GM18508 (cell line): ENCODE results near the gene ECEL1.
"Not testable (repeated sequence)": the region's sequence is repeated elsewhere in the genome, so short reads cannot be mapped to it uniquely, and the experiment has no call there.

ENCODE experiments used
- ATAC-seq: cut with Tn5 transposase; IDR thresholded peaks from one replicate; pipeline ENCODE4 v1.9.1; 2021; ENCODE audit warnings: moderate number of reproducible peaks; ENCODE audit not compliant: insufficient read depth, unreplicated experiment

ECEL1 gene

GRCh38 chr2:232444409-232445148 is 43.1 kb downstream of the ECEL1 start:
- no peak for ATAC-seq

GRCh38 chr2:232443669-232444408 is 43.8 kb downstream of the ECEL1 start:
- ATAC-seq: not testable (repeated sequence)

GRCh38 chr2:232443047-232443446 is 44.6 kb downstream of the ECEL1 start:
- not testable (repeated sequence) for ATAC-seq

- not testable (repeated sequence) for ATAC-seq
Observed at GRCh38 chr2:232442431-232442830, 45.2 kb downstream of the ECEL1 start.

- ATAC-seq: not testable (repeated sequence)
Observed at GRCh38 chr2:232441922-232442321, 45.7 kb downstream of the ECEL1 start.

GRCh38 chr2:232441147-232441651 is 46.4 kb downstream of the ECEL1 start:
- no peak for ATAC-seq

GRCh38 chr2:232440220-232441018 is 47.2 kb downstream of the ECEL1 start:
- not testable (repeated sequence) for ATAC-seq

GRCh38 chr2:232439758-232440135 is 47.9 kb downstream of the ECEL1 start:
- ATAC-seq: no peak

- no peak for ATAC-seq
Observed at GRCh38 chr2:232438951-232439757, 48.5 kb downstream of the ECEL1 start.

GRCh38 chr2:232438091-232438490 is 49.5 kb downstream of the ECEL1 start:
- ATAC-seq: no peak

- no peak for ATAC-seq
Observed at GRCh38 chr2:232437195-232437571, 50.5 kb downstream of the ECEL1 start.

- no peak for ATAC-seq
Observed at GRCh38 chr2:232436381-232437194, 51.0 kb downstream of the ECEL1 start.

GRCh38 chr2:232435805-232436204 is 51.8 kb downstream of the ECEL1 start:
- ATAC-seq: no peak

- ATAC-seq: no peak
Observed at GRCh38 chr2:232435375-232435648, 52.3 kb downstream of the ECEL1 start.

- no peak for ATAC-seq
Observed at GRCh38 chr2:232434563-232435374, 52.9 kb downstream of the ECEL1 start.

GRCh38 chr2:232434091-232434490 is 53.5 kb downstream of the ECEL1 start:
- no peak for ATAC-seq

GRCh38 chr2:232433622-232434021 is 54.0 kb downstream of the ECEL1 start:
- not testable (repeated sequence) for ATAC-seq

GRCh38 chr2:232432598-232433184 is 54.9 kb downstream of the ECEL1 start:
- no peak for ATAC-seq
